Heart left ventricle (tissue), 13 donors: ENCODE measurements around the gene CCDC30.

Source experiments
- CTCF ChIP-seq, 12 donors: fragments of 200-600 bp; sonication (generic) in 4 of 12; IDR thresholded peaks; one replicate each; pipeline versions ENCODE4 v1.5.0 to v1.8.0; 2018 to 2022; ENCODE audit warnings: antibody characterized with exemption in 12 of 12, mild to moderate bottlenecking in 5 of 12
- POLR2A ChIP-seq, 2 donors: fragments of 450-650 bp; IDR thresholded peaks; one replicate each; pipeline ENCODE4 v1.6.1; 2017; ENCODE audit warnings: antibody characterized with exemption in 2 of 2, mild to moderate bottlenecking in 2 of 2, moderate library complexity in 2 of 2
- donor health status: ischemic (EF 13 %, LVEDD 7.1; RV severe dilation, severe dysfunction).
- donor health status: DM: no; HTN: yes; CAD: no.
- donor health status: DM: no; HTN: no; CAD: no.
- donor health status: ischemic (EF 25% LVEDD 6.9; RV normal size, moderate dysfunction).
- donor health status: ischemic (EF 25% LVEDD 5.7; RV mildly dilated, moderate dysfunction).
- donor health status: ischemic (EF 35%, LVEDD 5.7; RV mildly dilated, moderate dysfunction).
- donor health status: nonischemic (EF 11% LVEDD 7.7; RV severe dilation, severe dysfunction).
- donor health status: DM: yes; HTN: yes; CAD: no.
- donor health status: PGD.
- donor health status: ischemic (EF 29% LVEDD 5.4; RV normal size, mild dysfunction).
- donor health status: nonischemic (EF 23%, LVEDD 6.1; RV moderate dilation, normal function).

- no peak for TF ChIP-seq CTCF (IDR thresholded peaks at IDR 0.05)
- no peak for TF ChIP-seq POLR2A (IDR thresholded peaks at IDR 0.05)
Observed at GRCh38 chr1:42551180-42551579, 88.1 kb downstream of the CCDC30 start.
